ENCODE data around the gene RANBP17.
A peak's percentile ranks its signal among the peaks of the same experiment; 100 is the strongest.
"Not testable (repeated sequence)": the region's sequence is repeated elsewhere in the genome, so short reads cannot be mapped to it uniquely, and the experiment has no call there.

Gene RANBP17

GRCh38 chr5:171155621-171156020 lies 293.8 kb downstream of the RANBP17 start:
- DNase-seq: no peak

GRCh38 chr5:171157276-171157675 lies 295.5 kb downstream of the RANBP17 start:
- no peak for DNase-seq

- DNase-seq: no peak
Measured at GRCh38 chr5:171157775-171158174, 296.0 kb downstream of the RANBP17 start.

GRCh38 chr5:171158581-171158980 lies 296.8 kb downstream of the RANBP17 start:
- no peak for DNase-seq

GRCh38 chr5:171162165-171162564 lies 300.3 kb downstream of the RANBP17 start:
- no peak for DNase-seq

- no peak for DNase-seq
Measured at GRCh38 chr5:171162596-171162995, 300.8 kb downstream of the RANBP17 start.

- DNase-seq: no peak
Measured at GRCh38 chr5:171166766-171167165, 304.9 kb downstream of the RANBP17 start.

- DNase-seq: no peak
Measured at GRCh38 chr5:171168171-171168570, 306.4 kb downstream of the RANBP17 start.

GRCh38 chr5:171174960-171175359 lies 313.1 kb downstream of the RANBP17 start:
- DNase-seq: not testable (repeated sequence)

- DNase-seq: no peak
Measured at GRCh38 chr5:171175746-171176145, 313.9 kb downstream of the RANBP17 start.

- not testable (repeated sequence) for DNase-seq
Measured at GRCh38 chr5:171178190-171178589, 316.4 kb downstream of the RANBP17 start.

GRCh38 chr5:171188016-171188415 lies 326.2 kb downstream of the RANBP17 start:
- DNase-seq: no peak

GRCh38 chr5:171189442-171189841 lies 327.6 kb downstream of the RANBP17 start:
- no peak for DNase-seq

GRCh38 chr5:171192111-171192510 lies 330.3 kb downstream of the RANBP17 start:
- DNase-seq: no peak

GRCh38 chr5:171201310-171201709 lies 339.5 kb downstream of the RANBP17 start:
- no peak for DNase-seq

- DNase-seq: no peak
Measured at GRCh38 chr5:171205375-171205774, 343.6 kb downstream of the RANBP17 start.

GRCh38 chr5:171207256-171207847 lies 345.5 kb downstream of the RANBP17 start:
- peak in 1 of 56 donors; percentile 6 for DNase-seq

- DNase-seq: no peak
Measured at GRCh38 chr5:171221916-171222315, 360.1 kb downstream of the RANBP17 start.

GRCh38 chr5:171223927-171224326 lies 362.1 kb downstream of the RANBP17 start:
- no peak for DNase-seq

GRCh38 chr5:171226096-171226754 lies 364.4 kb downstream of the RANBP17 start:
- no peak for DNase-seq

- no peak for DNase-seq
Measured at GRCh38 chr5:171226864-171227263, 365.0 kb downstream of the RANBP17 start.

GRCh38 chr5:171236651-171237050 lies 374.8 kb downstream of the RANBP17 start:
- DNase-seq: no peak

- DNase-seq: no peak
Measured at GRCh38 chr5:171242521-171242920, 380.7 kb downstream of the RANBP17 start.

All from amygdala (tissue), 56 donors.